ENCODE results near the gene SACM1L. TPM values are rescaled to one million over a fixed set of nuclear protein-coding genes. Genes with fewer than 3 reads are reported as not detected.

Gene SACM1L
- total and polyA plus RNA-seq, 2 of the 8 experiments (the other 6 are each of a cell fraction or from before 2014, with no cell fraction given) = 20.1 to 61.0 TPM

DNA sequence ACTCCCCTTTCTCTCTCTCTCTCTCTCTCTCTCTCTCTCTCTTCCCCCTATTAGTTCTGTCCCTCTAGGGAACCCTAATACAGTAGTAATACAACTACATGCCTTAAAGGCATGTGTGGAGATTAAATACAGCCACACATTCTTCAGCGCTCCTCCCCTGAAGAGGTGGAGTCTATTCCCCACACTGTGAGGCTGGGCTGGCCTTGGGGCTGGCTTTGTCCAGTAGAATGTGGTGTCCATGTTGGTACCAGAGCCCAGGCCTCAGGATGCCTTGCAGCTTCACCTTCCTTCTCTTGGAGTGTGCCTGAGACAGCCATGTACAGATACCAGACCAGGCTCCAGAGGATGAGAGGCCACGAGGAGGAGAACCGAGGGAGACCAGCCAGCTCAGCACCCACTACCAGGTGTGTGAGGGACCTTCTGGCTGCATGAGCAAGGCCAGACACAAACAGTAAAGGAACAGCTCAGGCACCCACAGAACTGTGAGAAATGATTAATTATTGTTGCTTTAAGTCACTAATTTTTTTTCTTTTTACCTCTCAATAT lies 96.5 kb downstream of the SACM1L start:
- Histone ChIP-seq H3K23me2 (ENCODE audit: low read depth, low read length) (peaks cover 5% of the 10 kb centered on the region; the same call in 1 of the 2 replicates), H2AFZ (ENCODE audit: low read length) (no peak overlapping the region), H3K4ac (replicated peaks; ENCODE audit: insufficient read length, low read depth, low read length) (no peak overlapping the region), H3K27me3 (replicated peaks in 1 of 4; ENCODE audit: control insufficient read depth in 3 of 4, extremely low read depth in 1 of 4, insufficient read depth in 3 of 4, low read length in 3 of 4) (no peaks in the 10 kb centered on the region), H3K18ac (ENCODE audit: extremely low read depth, low read length) (no peak overlapping the region), H2BK12ac (ENCODE audit: low read depth, low read length) (no peak overlapping the region), H4K20me1 (replicated peaks in 1 of 2; ENCODE audit: control insufficient read depth in 1 of 2, insufficient read depth in 2 of 2, low read length in 2 of 2) (no peaks in the 10 kb centered on the region), H3K14ac (ENCODE audit: insufficient read length) (no peak overlapping the region), H2BK20ac (ENCODE audit: low read length) (no peak overlapping the region), H3K27ac (ENCODE audit: low read depth, low read length) (no peak overlapping the region), H3K56ac (replicated peaks; ENCODE audit: insufficient read length, low read depth, low read length) (no peak overlapping the region), H3K4me1 (replicated peaks in 1 of 4; ENCODE audit: control insufficient read depth in 3 of 4, insufficient read depth in 4 of 4, low read length in 3 of 4) (no peaks in the 10 kb centered on the region; a peak in 1 of 7 replicates), H4K91ac (replicated peaks; ENCODE audit: insufficient read length, low read length) (no peak overlapping the region), H2BK15ac (ENCODE audit: low read length) (no peak overlapping the region), H2BK120ac (replicated peaks; ENCODE audit: low read depth, low read length) (no peak overlapping the region), H3K23ac (ENCODE audit: insufficient read length) (no peak overlapping the region), H3K36me3 (ENCODE audit: control insufficient read depth in 2 of 4, insufficient read depth in 4 of 4, low read length in 3 of 4) (no peaks in the 10 kb centered on the region), H3K79me1 (ENCODE audit: low read depth, low read length) (no peaks in the 10 kb centered on the region), H4K5ac (ENCODE audit: insufficient read length, low read depth, low read length) (no peak overlapping the region), H3K4me2 (ENCODE audit: insufficient read depth in 1 of 2, low read depth in 2 of 2, low read length in 2 of 2) (no peak overlapping the region), H3K9me3 (ENCODE audit: insufficient read depth in 2 of 2, low read depth in 1 of 2, low read length in 1 of 2) (0 out of 4 replicates have a peak, but pooled peaks cover 0 to 3% of the 10 kb centered on the region in 2 experiments), H3K4me3 (ENCODE audit: extremely low read depth in 1 of 4, insufficient read depth in 2 of 4, low read depth in 3 of 4, low read length in 4 of 4) (no peak overlapping the region), H3K9ac (replicated peaks in 1 of 4; ENCODE audit: extremely low read depth in 1 of 4, low read depth in 3 of 4, low read length in 3 of 4) (no peak overlapping the region), H4K8ac (ENCODE audit: extremely low read depth, insufficient read depth, low read length) (no peak overlapping the region; the same call in 1 of the 2 replicates), H2AK5ac (ENCODE audit: low read depth, low read length) (no peak overlapping the region), H2BK5ac (ENCODE audit: low read depth, low read length) (no peak overlapping the region), H3K79me2 (ENCODE audit: control insufficient read depth in 1 of 2, insufficient read depth in 2 of 2, low read length in 2 of 2) (no peaks in the 10 kb centered on the region)
- POLR2A ChIA-PET (ENCODE audit: partially characterized antibody) = no interaction called here
- 86% methylated on average over 3 of the region's 3 CpGs; no CpG with 5 or more reads in 1 of the 2 experiments for WGBS, 2 experiments (ENCODE audit: extremely low coverage in 1 of 2, insufficient coverage in 1 of 2, insufficient read length in 1 of 2, insufficient replicate concordance in 2 of 2, low coverage in 1 of 2, low lambda C conversion rate in 2 of 2, missing lambda C conversion rate in 1 of 2)
- peak in 1 of 2 experiments; percentile 17 for DNase-seq (ENCODE audit: low read depth in 1 of 2, low spot score in 2 of 2)
- FAIRE-seq = no peak
- CTCF ChIA-PET (ENCODE audit: partially characterized antibody) = interaction anchor here (2.4 kb wide), 1 partner anchor 23 kb away, joined by 7 read pairs; no protein-coding TSS in a partner anchor
- TF ChIP-seq POU5F1 (IDR thresholded peaks at IDR 0.05; ENCODE audit: low read depth, low read length) = no peak
- no peak for TF ChIP-seq SIN3A (conservative IDR thresholded peaks at IDR 0.05 in 1 of 2, IDR thresholded peaks at IDR 0.05 in 1 of 2; ENCODE audit: low read depth in 1 of 2, low read length in 2 of 2)
- TF ChIP-seq NANOG (IDR thresholded peaks at IDR 0.05; ENCODE audit: insufficient read depth, low read depth, low read length, poor library complexity, severe bottlenecking) = no peak
- no peak for TF ChIP-seq TAF1 (IDR thresholded peaks at IDR 0.05; ENCODE audit: low read depth, low read length)
- TF ChIP-seq EZH2 (IDR thresholded peaks at IDR 0.05; ENCODE audit: low read depth, low read length, severe bottlenecking) = no peak
- TF ChIP-seq MAX (IDR thresholded peaks at IDR 0.05) = no peak

All from H1 (cell line).